Psoas muscle (tissue), 8 donors: ENCODE measurements around the gene ZNF552. TPM values are rescaled to one million over a fixed set of nuclear protein-coding genes. Genes with fewer than 3 reads are reported as not detected.

ENCODE experiments used
- ATAC-seq, 4 donors: fragments of 200-7000 bp; cut with Tn5 transposase; one replicate each; pipeline ENCODE4 v1.9.1; 2020; ENCODE audit warnings: moderate library complexity in 3 of 4, mild to moderate bottlenecking in 2 of 4
- DNase-seq, 2 donors: peaks; one replicate each; pipeline ENCODE4 v3.0.0-alpha.2; 2020
- H3K27ac ChIP-seq: fragments of 200-600 bp; one replicate; pipeline ENCODE4 v1.8.0; 2022
- H3K27me3 ChIP-seq, 3 donors: fragments of 200-600 bp in 1 of 3; one replicate each; pipeline versions ENCODE4 v1.6.1 to v1.8.0; 2013 to 2022; ENCODE audit warnings: low read length in 2 of 3, mild to moderate bottlenecking in 2 of 3, moderate library complexity in 1 of 3; ENCODE audit not compliant: insufficient read depth in 3 of 3
- H3K36me3 ChIP-seq, 2 donors: fragments of 200-600 bp in 1 of 2; one replicate each; pipeline versions ENCODE4 v1.6.1 to v1.8.0; 2013 to 2022; ENCODE audit warnings: low read depth in 1 of 2, mild to moderate bottlenecking in 1 of 2, moderate library complexity in 1 of 2; ENCODE audit not compliant: insufficient read depth in 1 of 2
- H3K4me1 ChIP-seq: fragments of 200-600 bp; one replicate; pipeline ENCODE4 v1.8.0; 2022
- H3K4me3 ChIP-seq: fragments of 200-600 bp; one replicate; pipeline ENCODE4 v1.8.0; 2022; ENCODE audit warnings: mild to moderate bottlenecking
- H3K9me3 ChIP-seq: fragments of 200-600 bp; one replicate; pipeline ENCODE4 v1.8.0; 2022
- CTCF ChIP-seq: fragments of 200-600 bp; IDR thresholded peaks from one replicate; pipeline ENCODE4 v1.8.0; 2022; ENCODE audit warnings: antibody characterized with exemption
- WGBS, 3 donors: extraction: QIAGEN DNeasy Blood & Tissue Kit; methylation state at CpG; one replicate each; pipeline versions ENCODE4 v1.1.6 to v1.1.7; 2013; 5-methylcytosine and 5-hydroxymethylcytosine counted together
- intact Hi-C, 2 donors: fragments of 100-400 bp; cut with DNase I; formaldehyde crosslinking; loops; one replicate each; pipeline versions ENCODE4 v1.11.0 to v1.14.2; 2022
- polyA plus RNA-seq, 3 donors: library from polyadenylated mRNA; stranded (reverse); fragments of 200-250 nt; gene quantifications; one replicate each; pipeline ENCODE4 v1.2.3, GENCODE V29; 2013
- total RNA-seq, 4 donors: library from RNA; stranded (reverse); fragmentation: NEBNext Ultra II Directional in 2 of 4; extraction: Animal tissue kit (Norgen Biotek cat#: 25700) in 2 of 4; gene quantifications; one replicate each; pipeline versions ENCODE4 v1.2.1 to v1.2.4, GENCODE V29; 2021 to 2023
- donor health status: healthy with polysubstance abuse.
- donor health status: DM: no; HTN: no; CAD: no; lungs with moderate emphysema.
- donor health status: Bipolar disorder and iron deficiency.
- donor health status: healthy.
- donor health status: DM: yes; HTN: yes; CAD: no.
- donor health status: DM: no; HTN: no; CAD: no.
- donor health status: DM: no; HTN: no; CAD: no.
- donor health status: DM: yes; HTN: yes; CAD: no.

ZNF552 gene
- total and polyA plus RNA-seq, 7 donors: 1.2 to 6.1 (median 3.3) TPM

GRCh38 chr19:57819475-57820148 lies 4.9 kb upstream of the ZNF552 start:
- Histone ChIP-seq H3K36me3 (peaks cover 0 to 10% of the 10 kb centered on the region in 2 donors), H3K4me3 (peak overlapping the region; percentile 92), H3K4me1 (peaks cover 12% of the 10 kb centered on the region), H3K9me3 (no peaks in the 10 kb centered on the region), H3K27ac (peak overlapping the region; percentile 86), H3K27me3 (no peaks in the 10 kb centered on the region)
- TF ChIP-seq CTCF: no peak
- intact Hi-C loops: no loop called here
- DNase-seq (peak; percentile 80 to 86), ATAC-seq (peak; percentile 81 to 87 (median 84))
- 0 to 1% (median 0%) methylated on average over 44 of the region's 44 CpGs for WGBS, 3 donors

GRCh38 chr19:57818378-57818777 lies 3.7 kb upstream of the ZNF552 start:
- no peak for TF ChIP-seq CTCF
- H3K27me3 ChIP-seq: no peaks in the 10 kb centered on the region

GRCh38 chr19:57817976-57818375 lies 3.3 kb upstream of the ZNF552 start:
- DNase-seq (no peak), ATAC-seq (no peak)
- no peaks in the 10 kb centered on the region for H3K27me3 ChIP-seq
- peaks cover 0 to 5% of the 10 kb centered on the region in 2 donors for H3K36me3 ChIP-seq
- WGBS, 3 donors: 94 to 96% (median 96%) methylated on average over 14 of the region's 14 CpGs
- no peaks in the 10 kb centered on the region for H3K9me3 ChIP-seq
- H3K4me3 ChIP-seq: no peak overlapping the region
- peaks cover 20% of the 10 kb centered on the region for H3K4me1 ChIP-seq
- no peak for TF ChIP-seq CTCF
- no peak overlapping the region for H3K27ac ChIP-seq
- intact Hi-C loops: no loop called here

More at GRCh38 chr19:57818378-57818777, 3.7 kb upstream of the ZNF552 start:
- Histone ChIP-seq H3K4me1 (peaks cover 19% of the 10 kb centered on the region), H3K36me3 (peaks cover 0 to 5% of the 10 kb centered on the region in 2 donors), H3K4me3 (no peak overlapping the region), H3K27ac (no peak overlapping the region), H3K9me3 (no peaks in the 10 kb centered on the region)
- WGBS, 3 donors: 86 to 93% (median 91%) methylated on average over 7 of the region's 7 CpGs
- DNase-seq (no peak), ATAC-seq (no peak)
- intact Hi-C loops: no loop called here

GRCh38 chr19:57816652-57817051 lies 1.9 kb upstream of the ZNF552 start:
- intact Hi-C loops: no loop called here
- no peaks in the 10 kb centered on the region for H3K27me3 ChIP-seq
- H3K9me3 ChIP-seq: no peaks in the 10 kb centered on the region
- ATAC-seq (no peak), DNase-seq (no peak)
- no peak overlapping the region for H3K4me3 ChIP-seq
- 76 to 80% (median 78%) methylated on average over 7 of the region's 7 CpGs for WGBS, 3 donors
- peaks cover 26% of the 10 kb centered on the region for H3K4me1 ChIP-seq
- TF ChIP-seq CTCF: no peak
- no peak overlapping the region for H3K27ac ChIP-seq
- H3K36me3 ChIP-seq: peaks cover 0 to 10% of the 10 kb centered on the region in 2 donors
